GM10266 (cell line): ENCODE data around the gene TLNRD1.

ENCODE experiments used
- DNase-seq: peaks from one replicate; pipeline ENCODE4 v3.0.0; 2012; ENCODE audit errors: extremely low spot score
- TF ChIP-seq, protein P1 (sequence below): IDR thresholded peaks from 2 replicates; pipeline ENCODE4 v1.5.1; 2012; ENCODE audit warnings: mild to moderate bottlenecking, low read depth; ENCODE audit not compliant: control insufficient read depth, insufficient read depth; ENCODE audit errors: missing control alignments

The TLNRD1 gene

DNA sequence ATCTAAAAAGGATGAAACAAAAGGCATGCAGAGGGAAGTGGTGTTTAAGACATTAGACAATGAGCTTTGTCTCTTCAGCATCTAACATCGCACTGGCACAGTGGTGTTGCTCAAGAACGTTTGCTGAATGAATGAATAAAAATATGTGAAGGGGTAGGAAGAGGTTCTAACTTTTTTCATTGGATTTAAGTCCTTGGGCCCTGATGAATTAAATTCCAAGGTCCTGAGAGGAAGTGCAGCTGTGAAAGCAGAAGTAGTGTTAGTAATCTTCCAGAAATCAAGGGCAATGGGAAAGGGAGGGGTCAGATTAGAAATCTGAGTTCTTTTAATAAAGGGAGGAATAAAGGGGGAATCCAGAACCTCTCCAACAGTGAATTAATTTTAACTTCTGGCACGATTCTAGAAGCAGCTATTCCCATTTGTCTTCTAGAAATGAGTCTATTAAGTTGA is 29.6 kb downstream of the TLNRD1 start:
- TF ChIP-seq, protein P1, sequence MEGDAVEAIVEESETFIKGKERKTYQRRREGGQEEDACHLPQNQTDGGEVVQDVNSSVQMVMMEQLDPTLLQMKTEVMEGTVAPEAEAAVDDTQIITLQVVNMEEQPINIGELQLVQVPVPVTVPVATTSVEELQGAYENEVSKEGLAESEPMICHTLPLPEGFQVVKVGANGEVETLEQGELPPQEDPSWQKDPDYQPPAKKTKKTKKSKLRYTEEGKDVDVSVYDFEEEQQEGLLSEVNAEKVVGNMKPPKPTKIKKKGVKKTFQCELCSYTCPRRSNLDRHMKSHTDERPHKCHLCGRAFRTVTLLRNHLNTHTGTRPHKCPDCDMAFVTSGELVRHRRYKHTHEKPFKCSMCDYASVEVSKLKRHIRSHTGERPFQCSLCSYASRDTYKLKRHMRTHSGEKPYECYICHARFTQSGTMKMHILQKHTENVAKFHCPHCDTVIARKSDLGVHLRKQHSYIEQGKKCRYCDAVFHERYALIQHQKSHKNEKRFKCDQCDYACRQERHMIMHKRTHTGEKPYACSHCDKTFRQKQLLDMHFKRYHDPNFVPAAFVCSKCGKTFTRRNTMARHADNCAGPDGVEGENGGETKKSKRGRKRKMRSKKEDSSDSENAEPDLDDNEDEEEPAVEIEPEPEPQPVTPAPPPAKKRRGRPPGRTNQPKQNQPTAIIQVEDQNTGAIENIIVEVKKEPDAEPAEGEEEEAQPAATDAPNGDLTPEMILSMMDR, result no peak
- DNase-seq, result no peak

DNA sequence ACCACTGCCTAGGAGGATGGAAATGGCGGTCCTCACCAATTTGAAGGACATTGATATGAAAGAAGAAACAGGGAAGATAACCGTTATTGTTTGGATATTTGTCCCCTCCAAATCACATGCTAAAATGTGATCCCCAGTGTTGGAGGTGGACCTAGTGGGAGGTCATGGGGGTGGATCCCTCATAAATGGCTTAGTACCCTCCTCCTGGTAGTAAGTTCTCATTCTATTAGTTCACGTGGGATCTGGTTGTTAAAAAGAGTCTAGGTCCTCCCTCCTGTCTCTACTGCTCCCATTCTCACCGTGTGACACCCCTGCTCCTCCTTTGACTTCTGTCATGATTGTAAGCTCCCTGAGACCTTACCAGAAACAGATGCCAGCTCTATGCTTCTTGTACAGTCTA is 30.5 kb downstream of the TLNRD1 start:
- TF ChIP-seq, protein P1, result no peak
- DNase-seq, result no peak

DNA sequence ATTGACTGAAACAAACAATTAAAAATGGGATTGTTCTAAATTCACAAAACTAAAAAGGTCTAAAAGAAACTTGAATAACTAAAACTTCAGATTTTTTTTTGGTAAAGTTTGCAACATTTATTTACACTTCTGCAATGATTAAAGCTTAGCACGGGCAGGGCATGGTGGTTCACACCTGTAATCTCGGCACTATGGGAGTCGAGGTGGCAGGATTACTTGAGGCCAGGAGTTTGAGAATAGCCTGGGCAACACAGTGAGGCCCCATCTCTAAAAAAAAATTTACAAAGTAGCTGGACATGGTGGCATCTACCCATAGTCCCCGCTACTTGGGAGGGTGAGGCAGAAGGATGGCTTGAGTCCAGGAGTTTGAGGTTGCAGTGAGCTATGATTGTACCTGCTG is 31.6 kb downstream of the TLNRD1 start:
- DNase-seq, result no peak
- TF ChIP-seq, protein P1, result no peak

DNA sequence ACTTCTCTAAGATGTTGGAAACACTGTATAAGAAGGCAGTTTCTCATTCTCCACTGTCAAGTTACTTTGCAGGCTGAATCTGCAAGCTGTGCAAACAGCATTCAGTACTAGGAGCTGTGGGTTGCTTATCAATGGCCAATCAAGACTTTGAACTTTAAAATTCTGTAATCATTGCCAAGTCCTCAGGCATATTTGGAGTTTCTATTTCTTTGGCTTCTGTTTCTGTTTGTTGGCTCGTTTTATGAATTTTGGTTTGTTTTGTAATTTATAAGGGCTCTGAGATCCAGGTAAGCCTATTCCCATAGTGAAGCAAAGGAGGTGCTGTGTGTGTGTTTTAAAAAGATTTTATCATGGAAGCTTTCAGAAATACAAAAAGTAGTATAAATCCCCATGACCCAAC is 32.1 kb downstream of the TLNRD1 start:
- TF ChIP-seq, protein P1, result no peak
- no peak for DNase-seq

DNA sequence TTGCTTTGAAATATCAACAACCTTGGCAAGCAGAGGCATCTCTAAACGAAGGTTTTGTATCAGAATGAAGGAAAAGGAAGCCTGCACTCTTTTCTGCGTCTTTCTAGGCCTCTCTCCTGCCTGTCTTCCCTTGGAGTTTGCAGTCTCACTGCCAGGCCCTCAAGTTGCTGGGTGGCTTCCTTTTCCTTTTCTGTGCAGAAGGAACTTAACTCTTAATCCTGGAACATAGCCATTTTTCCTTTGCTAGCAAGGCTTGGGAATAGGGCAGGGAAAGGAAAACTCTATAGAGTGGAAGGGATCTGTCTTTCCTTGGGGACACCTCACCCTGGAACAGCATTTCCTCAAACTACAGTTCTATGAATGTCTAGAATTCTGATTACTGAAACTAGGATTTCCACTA is 32.8 kb downstream of the TLNRD1 start:
- no peak for DNase-seq
- TF ChIP-seq, protein P1, result no peak

DNA sequence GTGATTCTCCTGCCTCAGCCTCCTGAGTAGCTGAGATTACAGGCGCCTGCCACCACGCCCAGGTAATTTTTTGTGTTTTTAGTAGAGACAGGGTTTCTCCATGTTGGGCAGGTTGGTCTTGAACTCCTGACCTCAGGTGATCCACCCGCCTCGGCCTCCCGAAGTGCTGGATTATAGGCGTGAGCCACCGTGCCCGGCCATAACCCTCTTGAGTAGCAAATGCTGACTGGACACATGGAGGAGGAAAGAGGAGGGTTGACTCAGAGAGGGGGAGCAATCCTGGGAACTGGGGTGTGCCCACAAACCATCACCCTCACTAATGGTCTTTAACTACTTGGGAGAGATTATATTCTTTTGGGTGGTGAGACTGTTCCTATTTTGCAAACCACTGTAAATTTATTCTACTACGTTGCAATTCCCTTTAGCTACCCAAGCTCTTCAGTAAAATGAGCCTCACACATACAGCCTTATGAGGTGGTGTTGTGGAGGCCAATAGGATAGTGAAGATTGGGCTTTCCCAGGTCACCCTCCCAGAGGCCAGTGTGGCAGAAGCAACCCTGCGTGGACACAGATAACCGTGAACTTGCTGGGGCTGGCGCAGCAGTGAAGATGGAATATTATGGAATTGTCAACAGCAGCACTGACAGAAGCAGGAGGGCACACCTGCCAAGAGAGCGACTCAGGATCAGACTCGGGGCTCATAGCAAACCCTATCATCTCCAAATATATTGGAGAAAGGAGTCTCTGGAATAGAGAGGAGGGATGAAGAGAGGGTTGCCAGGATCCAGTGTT is 37.4 kb downstream of the TLNRD1 start:
- TF ChIP-seq, protein P1, result no peak
- DNase-seq, result no peak

DNA sequence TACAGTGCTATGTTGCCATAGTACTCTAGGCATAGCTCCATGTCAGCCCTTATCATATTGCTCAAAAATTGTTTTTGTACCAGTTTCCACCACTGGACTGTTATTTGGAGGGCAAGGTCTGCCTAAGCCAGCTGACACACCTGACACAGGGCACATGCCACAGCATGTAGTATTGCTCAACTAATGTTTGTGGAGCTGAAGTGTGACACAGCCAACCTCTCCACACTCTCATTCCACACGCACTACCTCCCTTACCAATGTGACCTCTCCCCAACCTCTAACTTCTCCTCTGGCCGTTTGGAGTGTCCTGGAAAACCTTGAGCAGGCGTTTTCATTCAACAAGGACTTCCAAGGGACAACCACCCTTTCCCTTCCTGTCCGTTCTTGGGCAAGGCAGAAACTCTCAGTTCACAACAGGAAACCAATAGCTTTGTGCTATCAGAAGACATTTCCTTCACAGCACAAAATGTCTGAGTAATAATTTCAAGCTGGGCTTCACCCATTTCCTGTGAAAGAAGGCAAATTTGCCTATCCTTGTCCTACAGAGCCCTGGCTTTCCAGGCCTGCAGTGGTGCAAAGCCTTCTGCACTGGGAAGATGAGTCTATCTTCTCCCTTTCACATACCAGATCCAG is 38.4 kb downstream of the TLNRD1 start:
- TF ChIP-seq, protein P1, result no peak
- DNase-seq, result no peak
